GM12873 (cell line): ENCODE data around the gene ANKRD9.

Source experiments
- TF ChIP-seq, protein P1 (sequence below): IDR thresholded peaks from 2 replicates; pipeline ENCODE4 v1.5.1; 2012; ENCODE audit warnings: low read depth, mild to moderate bottlenecking, moderate library complexity, low read length, control low read depth; ENCODE audit not compliant: insufficient read depth; ENCODE audit errors: missing control alignments

ANKRD9 gene, protein sequence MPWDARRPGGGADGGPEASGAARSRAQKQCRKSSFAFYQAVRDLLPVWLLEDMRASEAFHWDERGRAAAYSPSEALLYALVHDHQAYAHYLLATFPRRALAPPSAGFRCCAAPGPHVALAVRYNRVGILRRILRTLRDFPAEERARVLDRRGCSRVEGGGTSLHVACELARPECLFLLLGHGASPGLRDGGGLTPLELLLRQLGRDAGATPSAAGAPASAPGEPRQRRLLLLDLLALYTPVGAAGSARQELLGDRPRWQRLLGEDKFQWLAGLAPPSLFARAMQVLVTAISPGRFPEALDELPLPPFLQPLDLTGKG

DNA sequence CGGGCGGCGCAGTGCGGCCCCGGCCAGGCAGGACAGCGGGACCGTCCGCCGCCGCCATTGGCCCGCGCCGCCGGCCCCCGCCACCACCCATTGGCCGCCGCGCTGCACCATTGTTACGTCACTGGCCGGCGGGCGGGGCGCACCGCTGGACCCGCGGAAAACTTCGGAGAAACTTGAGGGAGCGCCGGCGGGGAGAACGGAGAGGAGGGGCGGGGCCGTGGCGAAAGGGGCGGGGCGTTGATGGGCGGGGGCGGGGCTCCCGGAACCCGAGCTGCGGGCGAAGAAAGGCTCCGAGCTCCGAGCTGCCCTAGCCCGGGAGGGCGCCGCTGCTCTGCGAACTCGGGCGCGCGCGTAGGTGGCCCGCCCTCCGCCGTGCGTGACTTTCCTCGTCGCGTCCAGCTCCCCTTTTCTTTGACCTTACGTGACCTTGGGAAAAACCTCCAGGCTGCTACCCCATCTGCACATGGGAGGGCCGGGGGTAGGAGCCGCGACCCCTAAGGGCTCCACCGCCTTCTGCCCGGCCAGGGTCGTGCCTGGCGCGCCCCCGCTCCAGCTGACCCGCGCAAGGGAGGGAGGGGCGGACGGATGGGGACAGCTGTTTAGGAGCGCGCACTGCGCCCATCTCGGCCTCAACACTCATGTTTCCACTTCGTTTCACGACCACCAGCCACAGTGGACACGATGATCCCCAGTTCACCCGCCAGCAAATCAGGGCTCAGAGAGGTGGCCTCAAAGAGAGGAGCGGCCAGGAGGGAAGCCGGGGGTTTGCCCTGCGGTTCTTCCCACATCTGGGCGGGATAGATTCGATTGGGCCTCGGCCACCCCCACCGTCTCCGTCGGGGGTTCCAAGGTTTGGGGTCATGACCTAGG, at the start of gene ANKRD9:
Gene ANKRD9, minus strand, starts transcription at position 31 of the 870 bp plus-strand sequence. CDS start 1,887 bp downstream, outside the sequence.
- TF ChIP-seq, protein P1, sequence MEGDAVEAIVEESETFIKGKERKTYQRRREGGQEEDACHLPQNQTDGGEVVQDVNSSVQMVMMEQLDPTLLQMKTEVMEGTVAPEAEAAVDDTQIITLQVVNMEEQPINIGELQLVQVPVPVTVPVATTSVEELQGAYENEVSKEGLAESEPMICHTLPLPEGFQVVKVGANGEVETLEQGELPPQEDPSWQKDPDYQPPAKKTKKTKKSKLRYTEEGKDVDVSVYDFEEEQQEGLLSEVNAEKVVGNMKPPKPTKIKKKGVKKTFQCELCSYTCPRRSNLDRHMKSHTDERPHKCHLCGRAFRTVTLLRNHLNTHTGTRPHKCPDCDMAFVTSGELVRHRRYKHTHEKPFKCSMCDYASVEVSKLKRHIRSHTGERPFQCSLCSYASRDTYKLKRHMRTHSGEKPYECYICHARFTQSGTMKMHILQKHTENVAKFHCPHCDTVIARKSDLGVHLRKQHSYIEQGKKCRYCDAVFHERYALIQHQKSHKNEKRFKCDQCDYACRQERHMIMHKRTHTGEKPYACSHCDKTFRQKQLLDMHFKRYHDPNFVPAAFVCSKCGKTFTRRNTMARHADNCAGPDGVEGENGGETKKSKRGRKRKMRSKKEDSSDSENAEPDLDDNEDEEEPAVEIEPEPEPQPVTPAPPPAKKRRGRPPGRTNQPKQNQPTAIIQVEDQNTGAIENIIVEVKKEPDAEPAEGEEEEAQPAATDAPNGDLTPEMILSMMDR = no peak

DNA sequence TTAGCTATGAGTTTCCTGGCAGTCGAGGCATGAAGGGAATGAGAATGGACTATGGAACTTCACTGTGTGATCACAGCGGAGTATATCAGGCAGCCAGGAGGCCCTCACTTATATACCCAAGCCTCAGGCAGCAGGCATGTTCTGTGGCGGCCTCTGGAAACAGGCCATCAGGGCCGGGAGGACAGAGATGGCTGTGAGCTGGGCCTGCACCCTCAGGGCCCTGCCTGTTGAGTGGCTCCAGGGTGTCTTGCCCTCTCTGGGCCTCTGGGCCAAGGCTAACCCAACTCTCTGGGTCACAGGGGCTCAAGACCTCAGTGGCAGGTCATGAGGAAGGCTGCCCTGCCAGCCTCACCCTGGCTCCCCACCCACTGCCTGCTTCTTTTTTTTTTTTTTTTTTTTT, 49.0 kb upstream of the ANKRD9 start:
- TF ChIP-seq, protein P1 = no peak

DNA sequence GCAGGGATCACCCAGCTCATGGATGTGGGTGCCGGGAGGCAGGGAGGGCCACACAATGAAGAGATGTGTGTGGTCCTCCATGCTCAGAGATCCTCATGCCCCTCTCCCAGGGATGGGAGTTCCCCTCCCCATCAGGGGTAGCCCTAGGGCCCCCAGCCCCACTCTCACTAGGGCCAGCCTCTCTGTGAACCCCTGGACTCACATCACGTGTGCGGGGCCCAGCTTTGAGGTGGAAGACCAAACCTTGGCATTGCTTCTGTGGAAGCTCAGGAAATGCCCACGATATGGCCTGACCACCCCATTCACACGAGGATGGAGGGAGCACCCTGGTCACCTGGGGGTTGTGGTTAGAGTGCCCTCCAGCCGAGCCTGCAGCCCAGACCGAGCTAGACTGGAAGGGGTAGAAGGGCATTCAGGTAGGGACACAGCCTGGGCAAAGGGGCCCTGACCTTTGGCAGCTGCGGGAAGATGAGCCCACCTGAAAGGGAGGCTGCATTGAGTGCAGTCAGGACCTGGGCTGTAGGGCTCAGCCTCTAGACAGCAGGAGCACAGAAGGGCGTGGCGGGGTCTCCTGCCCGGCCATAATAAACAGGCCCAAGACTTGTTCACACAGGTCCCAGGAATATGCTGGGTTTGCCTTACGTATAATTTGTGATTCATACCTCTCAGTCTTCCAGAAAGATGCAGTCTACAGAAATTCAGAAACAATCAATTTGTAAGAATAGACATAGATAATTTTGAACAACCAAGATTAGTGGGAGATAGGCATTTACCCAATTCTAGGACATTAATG, 48.1 kb upstream of the ANKRD9 start:
- TF ChIP-seq, protein P1 = no peak

DNA sequence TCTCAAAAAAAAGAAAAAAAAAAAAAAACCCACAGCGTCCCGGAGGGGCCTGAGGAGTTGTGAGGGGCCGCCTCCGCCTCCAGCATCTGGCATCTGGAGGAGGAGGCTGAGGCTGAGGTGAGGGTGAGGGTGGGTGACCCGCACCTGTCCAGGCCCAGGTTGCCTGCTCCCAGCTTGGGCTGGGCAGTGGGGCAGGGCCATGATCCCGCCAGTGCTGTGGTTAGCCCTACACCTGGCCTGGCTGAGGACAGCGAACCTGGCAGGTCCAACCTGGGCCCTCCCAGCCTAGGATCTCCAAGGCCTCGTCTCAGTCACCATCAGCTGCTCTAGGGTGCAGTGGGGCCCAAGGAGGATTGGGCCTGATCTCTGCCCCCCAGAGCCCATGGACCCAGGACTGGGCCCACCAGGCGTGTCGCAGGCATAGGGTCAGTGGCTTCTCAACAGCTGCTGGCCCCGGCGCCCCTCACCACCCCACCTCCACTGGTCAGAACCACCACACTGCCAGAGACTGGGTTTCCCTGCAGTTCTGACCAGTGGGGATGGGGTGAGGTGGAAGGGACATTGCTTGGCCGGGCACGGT, 46.6 kb upstream of the ANKRD9 start:
- TF ChIP-seq, protein P1 = no peak

DNA sequence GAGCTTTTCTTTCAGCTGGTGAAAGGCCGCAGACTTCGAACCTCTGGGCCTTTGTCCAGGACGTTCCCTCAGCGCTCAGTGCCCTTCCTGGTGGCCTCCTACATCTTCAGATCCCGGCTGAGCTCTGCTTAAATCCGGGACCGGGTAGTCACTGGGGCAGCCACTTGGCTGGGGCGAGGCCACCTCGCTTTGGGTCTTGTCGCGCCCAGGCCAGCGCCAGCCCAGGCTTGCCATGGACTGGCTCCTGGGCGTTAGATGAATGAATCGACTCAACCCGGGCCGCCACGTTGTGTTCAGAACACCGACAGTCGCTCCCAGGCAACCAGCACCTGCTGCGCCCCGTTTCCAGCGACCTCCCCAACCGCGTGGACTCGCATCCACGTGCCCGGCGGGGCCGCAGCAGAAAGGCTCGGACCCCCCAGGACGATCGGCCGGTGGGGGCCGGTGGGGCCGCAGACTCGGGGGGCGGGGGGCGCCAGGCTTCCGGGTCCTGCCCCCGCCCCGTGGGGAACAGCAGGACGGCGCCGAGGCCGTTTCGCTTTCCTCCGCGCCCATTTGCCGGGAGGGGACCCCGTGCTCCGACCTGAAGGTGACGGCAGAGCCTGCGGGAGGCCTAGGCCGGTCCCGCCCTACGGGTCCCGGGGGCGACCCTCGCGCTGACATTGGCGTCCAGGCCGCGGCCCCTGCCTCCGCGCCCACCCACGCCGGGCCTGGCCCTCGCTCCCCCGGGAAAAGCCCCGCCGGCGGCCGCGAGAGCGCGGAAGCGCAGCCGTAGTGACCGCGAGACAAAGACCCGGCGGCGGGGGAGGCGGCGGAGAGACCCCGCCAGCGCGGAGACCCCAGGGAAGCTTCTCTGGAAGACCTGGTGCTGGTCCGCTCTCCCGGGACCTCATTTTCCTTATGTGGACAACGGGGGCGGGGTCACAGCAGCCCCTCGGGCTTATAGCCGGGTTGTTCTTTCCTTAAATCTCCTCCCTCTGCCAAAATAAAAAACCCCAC, 45.5 kb upstream of the ANKRD9 start:
- TF ChIP-seq, protein P1 = no peak

DNA sequence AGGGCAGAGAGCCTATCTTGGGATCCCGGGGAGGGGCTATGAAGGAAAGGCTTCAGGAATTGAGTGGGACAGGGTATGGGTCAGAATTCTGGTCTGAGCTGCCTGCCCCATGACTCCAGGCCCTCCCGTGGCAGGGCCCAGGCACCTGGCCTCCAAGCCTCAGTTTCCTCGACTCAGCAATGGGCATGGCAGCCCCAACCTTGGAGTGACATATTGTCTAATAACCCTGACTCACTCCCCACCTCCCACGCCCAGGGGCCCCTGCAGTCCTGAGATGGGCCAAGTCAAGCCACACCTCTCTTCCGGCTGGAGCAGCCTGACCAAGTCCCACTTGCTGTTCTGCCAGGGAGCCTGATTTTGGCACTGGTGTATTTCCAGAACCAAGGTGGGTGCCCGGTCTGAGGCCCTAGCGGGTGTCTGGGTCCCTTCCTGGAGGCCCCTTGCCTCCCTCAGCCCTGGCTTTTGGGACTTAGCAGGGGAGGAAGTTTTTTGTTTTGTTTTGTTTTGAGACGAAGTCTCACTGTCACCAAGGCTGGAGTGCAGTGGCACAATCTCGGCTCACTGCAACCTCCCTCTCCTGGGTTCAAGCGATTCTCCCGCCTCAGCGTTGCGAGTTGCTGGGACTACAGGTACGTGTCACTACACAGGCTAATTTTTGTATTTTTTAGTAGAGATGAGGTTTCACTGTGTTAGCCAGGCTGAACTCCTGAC, 42.6 kb upstream of the ANKRD9 start:
- TF ChIP-seq, protein P1 = no peak
